Activated CD8-positive, alpha-beta memory T cell treated with anti-CD3 and anti-CD28 coated beads, Interleukin-2, amount 50 U/mL, for 1 hour (primary cell): Measurements from ENCODE around the gene PTPN3.
"Not testable (repeated sequence)": the region's sequence is repeated elsewhere in the genome, so short reads cannot be mapped to it uniquely, and the experiment has no call there.

Experiments used
- DNase-seq: peaks from one replicate; pipeline ENCODE4 v3.0.0-alpha.2; 2020; ENCODE audit errors: extremely low read depth

Gene PTPN3

GRCh38 chr9:109385499-109385898 lies 112.6 kb downstream of the PTPN3 start:
- DNase-seq = no peak

GRCh38 chr9:109383947-109384346 lies 114.2 kb downstream of the PTPN3 start:
- DNase-seq = no peak

- DNase-seq = no peak
These were observed 114.8 kb downstream of the PTPN3 start for GRCh38 chr9:109383356-109383755.

- DNase-seq = no peak
These were observed 115.5 kb downstream of the PTPN3 start for GRCh38 chr9:109382585-109382984.

GRCh38 chr9:109382182-109382581 lies 115.9 kb downstream of the PTPN3 start:
- no peak for DNase-seq

GRCh38 chr9:109381011-109381729 lies 116.9 kb downstream of the PTPN3 start:
- DNase-seq = no peak

GRCh38 chr9:109379513-109379912 lies 118.6 kb downstream of the PTPN3 start:
- no peak for DNase-seq

GRCh38 chr9:109378316-109378715 lies 119.8 kb downstream of the PTPN3 start:
- DNase-seq = no peak

GRCh38 chr9:109372246-109372645 lies 125.9 kb downstream of the PTPN3 start:
- no peak for DNase-seq

- no peak for DNase-seq
These were observed 126.7 kb downstream of the PTPN3 start for GRCh38 chr9:109371374-109371773.

- DNase-seq = no peak
These were observed 128.8 kb downstream of the PTPN3 start for GRCh38 chr9:109369285-109369684.

GRCh38 chr9:109360771-109361170 lies 137.3 kb downstream of the PTPN3 start:
- DNase-seq = no peak

GRCh38 chr9:109358968-109359603 lies 139.0 kb downstream of the PTPN3 start:
- DNase-seq = not testable (repeated sequence)

GRCh38 chr9:109355564-109356297 lies 142.4 kb downstream of the PTPN3 start:
- no peak for DNase-seq

- DNase-seq = no peak
These were observed 143.9 kb downstream of the PTPN3 start for GRCh38 chr9:109354190-109354589.

GRCh38 chr9:109351032-109351431 lies 147.1 kb downstream of the PTPN3 start:
- DNase-seq = no peak

GRCh38 chr9:109349421-109349846 lies 148.7 kb downstream of the PTPN3 start:
- DNase-seq = no peak

- DNase-seq = no peak
These were observed 151.2 kb downstream of the PTPN3 start for GRCh38 chr9:109346904-109347303.

- no peak for DNase-seq
These were observed 153.2 kb downstream of the PTPN3 start for GRCh38 chr9:109344866-109345265.

- no peak for DNase-seq
These were observed 155.2 kb downstream of the PTPN3 start for GRCh38 chr9:109342878-109343277.

- DNase-seq = no peak
These were observed 156.5 kb downstream of the PTPN3 start for GRCh38 chr9:109341561-109341960.

GRCh38 chr9:109340979-109341378 lies 157.1 kb downstream of the PTPN3 start:
- DNase-seq = not testable (repeated sequence)

- no peak for DNase-seq
These were observed 161.7 kb downstream of the PTPN3 start for GRCh38 chr9:109336409-109336808.
